H1 (cell line): ENCODE results near the gene GLDC. TPM values are rescaled to one million over a fixed set of nuclear protein-coding genes. Genes with fewer than 3 reads are reported as not detected.

Experiments
- CTCF ChIA-PET: fragments of 300-600 bp; sonication (Branson Sonifier 250); formaldehyde crosslinking; loops from one replicate; lab custom pipeline; 2021; ENCODE audit not compliant: partially characterized antibody; lab: Charles Lee
- POLR2A ChIA-PET: fragments of 300-600 bp; sonication (Branson Sonifier 250); formaldehyde crosslinking; loops from one replicate; lab custom pipeline; 2021; ENCODE audit warnings: inconsistent platforms; ENCODE audit not compliant: partially characterized antibody; lab: Charles Lee
- DNase-seq, 2 experiments: peaks; one replicate each; pipeline versions ENCODE4 v3.0.0 to v3.0.0-alpha.2; 2010 to 2022; ENCODE audit warnings: low spot score in 2 of 2, low read depth in 1 of 2, mixed read lengths in 1 of 2
- FAIRE-seq: peaks from 2 replicates; lab custom pipeline; 2011; peaks lifted over from hg19 to GRCh38; lab: Jason Lieb, UNC
- H2AFZ ChIP-seq: 2 replicates; pipeline ENCODE4 v1.8.1; 2012; ENCODE audit warnings: low read length, inconsistent platforms
- H2AK5ac ChIP-seq: 2 replicates; pipeline ENCODE4 v1.6.1; 2013; ENCODE audit warnings: low read depth, low read length
- H2BK120ac ChIP-seq: replicated peaks from 2 replicates; pipeline ENCODE3; 2013; ENCODE audit warnings: low read depth, low read length, inconsistent platforms
- H2BK12ac ChIP-seq: 2 replicates; pipeline ENCODE4 v1.6.1; 2013; ENCODE audit warnings: low read depth, low read length
- H2BK15ac ChIP-seq: 2 replicates; pipeline ENCODE4 v1.6.1; 2013; ENCODE audit warnings: low read length
- H2BK20ac ChIP-seq: 2 replicates; pipeline ENCODE4 v1.6.1; 2013; ENCODE audit warnings: low read length
- H2BK5ac ChIP-seq: 2 replicates; pipeline ENCODE4 v1.6.1; 2013; ENCODE audit warnings: low read depth, low read length
- H3K14ac ChIP-seq: 2 replicates; pipeline ENCODE4 v1.6.1; 2013; ENCODE audit warnings: inconsistent platforms; ENCODE audit not compliant: insufficient read length
- H3K18ac ChIP-seq: 2 replicates; pipeline ENCODE4 v1.6.1; 2013; ENCODE audit warnings: low read length; ENCODE audit errors: extremely low read depth
- H3K23ac ChIP-seq: 2 replicates; pipeline ENCODE4 v1.6.1; 2013; ENCODE audit warnings: inconsistent platforms; ENCODE audit not compliant: insufficient read length
- H3K23me2 ChIP-seq: 2 replicates; pipeline ENCODE4 v1.6.1; 2013; ENCODE audit warnings: low read depth, low read length
- H3K27ac ChIP-seq: 2 replicates; pipeline ENCODE4 v1.6.1; 2011; ENCODE audit warnings: low read depth, low read length, inconsistent platforms
- H3K27me3 ChIP-seq, 4 experiments: replicated peaks in 1 of 4; 1 replicate in 1 of 4; 2 replicates in 3 of 4; pipeline versions ENCODE4 v1.6.1 to v1.8.1; 2011 to 2013; ENCODE audit warnings: low read length in 3 of 4, mild to moderate bottlenecking in 3 of 4, inconsistent platforms in 2 of 4, mixed read lengths in 2 of 4, moderate library complexity in 1 of 4; ENCODE audit not compliant: control insufficient read depth in 3 of 4, insufficient read depth in 3 of 4; ENCODE audit errors: extremely low read depth in 1 of 4
- H3K36me3 ChIP-seq, 4 experiments: 2 replicates each; pipeline versions ENCODE4 v1.6.1 to v1.8.1; 2011 to 2013; ENCODE audit warnings: mild to moderate bottlenecking in 4 of 4, low read length in 3 of 4, moderate library complexity in 2 of 4, control low read depth in 1 of 4, inconsistent platforms in 1 of 4; ENCODE audit not compliant: insufficient read depth in 4 of 4, control insufficient read depth in 2 of 4
- H3K4ac ChIP-seq: replicated peaks from 2 replicates; pipeline ENCODE3; 2013; ENCODE audit warnings: low read length, low read depth, mixed read lengths, inconsistent platforms; ENCODE audit not compliant: insufficient read length
- H3K4me1 ChIP-seq, 4 experiments: replicated peaks in 1 of 4; 1 replicate in 1 of 4; 2 replicates in 3 of 4; pipeline versions ENCODE4 v1.6.1 to v1.8.1; 2011 to 2013; ENCODE audit warnings: low read length in 3 of 4, inconsistent platforms in 2 of 4, mixed read lengths in 1 of 4; ENCODE audit not compliant: insufficient read depth in 4 of 4, control insufficient read depth in 3 of 4
- H3K4me2 ChIP-seq, 2 experiments: 2 replicates each; pipeline versions ENCODE4 v1.6.1 to v1.8.1; 2011 to 2013; ENCODE audit warnings: low read depth in 2 of 2, low read length in 2 of 2, control low read depth in 1 of 2, inconsistent platforms in 1 of 2, mild to moderate bottlenecking in 1 of 2; ENCODE audit not compliant: insufficient read depth in 1 of 2
- H3K4me3 ChIP-seq, 4 experiments: fragments of 200-600, 300-600 bp in 1 of 4; sonication (generic), shearing (Covaris generic), sonication (Bioruptor Twin) in 1 of 4; 2 replicates each; pipeline versions ENCODE4 v1.5.1 to v1.8.1; 2011 to 2016; ENCODE audit warnings: low read length in 4 of 4, low read depth in 3 of 4, control low read depth in 2 of 4, inconsistent platforms in 2 of 4, mild to moderate bottlenecking in 2 of 4, mixed read lengths in 1 of 4, moderate library complexity in 1 of 4; ENCODE audit not compliant: insufficient read depth in 2 of 4; ENCODE audit errors: extremely low read depth in 1 of 4
- H3K56ac ChIP-seq: replicated peaks from 2 replicates; pipeline ENCODE3; 2013; ENCODE audit warnings: low read depth, mild to moderate bottlenecking, mixed read lengths, low read length, inconsistent platforms; ENCODE audit not compliant: insufficient read length
- H3K79me1 ChIP-seq: 2 replicates; pipeline ENCODE4 v1.6.1; 2013; ENCODE audit warnings: low read depth, low read length, control low read depth
- H3K79me2 ChIP-seq, 2 experiments: 2 replicates each; pipeline versions ENCODE4 v1.6.1 to v1.8.1; 2012 to 2013; ENCODE audit warnings: low read length in 2 of 2, mild to moderate bottlenecking in 2 of 2, inconsistent platforms in 1 of 2; ENCODE audit not compliant: insufficient read depth in 2 of 2, control insufficient read depth in 1 of 2
- H3K9ac ChIP-seq, 4 experiments: replicated peaks in 1 of 4; 1 replicate in 1 of 4; 2 replicates in 3 of 4; pipeline versions ENCODE4 v1.6.1 to v1.8.1; 2011 to 2013; ENCODE audit warnings: low read depth in 3 of 4, low read length in 3 of 4, control low read depth in 2 of 4, mild to moderate bottlenecking in 2 of 4, moderate library complexity in 2 of 4, inconsistent platforms in 1 of 4; ENCODE audit errors: extremely low read depth in 1 of 4
- H3K9me3 ChIP-seq, 2 experiments: 2 replicates each; pipeline versions ENCODE4 v1.6.1 to v1.8.1; 2012 to 2013; ENCODE audit warnings: mild to moderate bottlenecking in 2 of 2, moderate library complexity in 2 of 2, control low read depth in 1 of 2, inconsistent platforms in 1 of 2, low read depth in 1 of 2, low read length in 1 of 2, mixed read lengths in 1 of 2; ENCODE audit not compliant: insufficient read depth in 2 of 2
- H4K20me1 ChIP-seq, 2 experiments: replicated peaks in 1 of 2; 2 replicates each; pipeline versions ENCODE3 to v1.8.1; 2011 to 2013; ENCODE audit warnings: inconsistent platforms in 2 of 2, low read length in 2 of 2, mild to moderate bottlenecking in 1 of 2; ENCODE audit not compliant: insufficient read depth in 2 of 2, control insufficient read depth in 1 of 2
- H4K5ac ChIP-seq: 2 replicates; pipeline ENCODE4 v1.6.1; 2013; ENCODE audit warnings: low read length, low read depth, mixed read lengths, inconsistent platforms; ENCODE audit not compliant: insufficient read length
- H4K8ac ChIP-seq: 2 replicates; pipeline ENCODE4 v1.8.0; 2013; ENCODE audit warnings: mild to moderate bottlenecking, moderate library complexity, low read length, inconsistent platforms; ENCODE audit not compliant: insufficient read depth; ENCODE audit errors: extremely low read depth
- H4K91ac ChIP-seq: replicated peaks from 2 replicates; pipeline ENCODE3; 2013; ENCODE audit warnings: low read length, mixed read lengths, inconsistent platforms; ENCODE audit not compliant: insufficient read length
- ATF2 ChIP-seq: IDR thresholded peaks from 2 replicates; pipeline ENCODE4 v1.6.1; 2012; ENCODE audit warnings: low read length, inconsistent platforms
- CREB1 ChIP-seq: IDR thresholded peaks from 2 replicates; pipeline ENCODE4 v1.6.1; 2012; ENCODE audit warnings: inconsistent platforms
- CTBP2 ChIP-seq: IDR thresholded peaks from 2 replicates; pipeline ENCODE4 v1.7.0; 2011; ENCODE audit warnings: borderline replicate concordance, mild to moderate bottlenecking, moderate library complexity, mixed read lengths, low read length; ENCODE audit not compliant: insufficient read depth, insufficient read length
- GTF2F1 ChIP-seq: IDR thresholded peaks from 2 replicates; pipeline ENCODE4 v1.6.1; 2012; ENCODE audit warnings: low read depth, low read length, improper control_type of control experiment, borderline replicate concordance
- HDAC2 ChIP-seq, 2 experiments: fragments of 300-600 bp in 1 of 2; sonication (generic) in 1 of 2; IDR thresholded peaks; 2 replicates each; pipeline ENCODE4 v1.6.1; 2011 to 2012; ENCODE audit warnings: low read depth in 2 of 2, low read length in 2 of 2, mild to moderate bottlenecking in 2 of 2, moderate library complexity in 2 of 2, borderline replicate concordance in 1 of 2, inconsistent platforms in 1 of 2
- MAX ChIP-seq: IDR thresholded peaks from 2 replicates; pipeline ENCODE4 v1.6.1; 2012; ENCODE audit warnings: inconsistent platforms
- POLR2AphosphoS5 ChIP-seq: IDR thresholded peaks from 2 replicates; pipeline ENCODE4 v1.6.1; 2011; ENCODE audit warnings: low read depth, low read length
- SP4 ChIP-seq: IDR thresholded peaks from 2 replicates; pipeline ENCODE4 v1.6.1; 2012; ENCODE audit warnings: low read length, inconsistent platforms
- SRF ChIP-seq: IDR thresholded peaks from 2 replicates; pipeline ENCODE4 v1.6.1; 2011; ENCODE audit warnings: mild to moderate bottlenecking, low read depth, low read length, moderate library complexity
- TAF7 ChIP-seq: optimal IDR thresholded peaks from 2 replicates; pipeline ENCODE3; 2011; ENCODE audit warnings: low read depth, mild to moderate bottlenecking, inconsistent platforms, low read length, moderate library complexity, borderline replicate concordance
- TBP ChIP-seq: IDR thresholded peaks from 2 replicates; pipeline ENCODE4 v1.6.1; 2011; ENCODE audit warnings: low read depth, low read length, improper control_type of control experiment
- WGBS, 2 experiments: shearing (Covaris generic) in 1 of 2; methylation state at CpG; one replicate each; pipeline versions ENCODE4 v1.1.6 to v1.1.7; 2013 to 2015; ENCODE audit warnings: low lambda C conversion rate in 2 of 2, mixed read lengths in 2 of 2, inconsistent platforms in 1 of 2, low coverage in 1 of 2, missing lambda C conversion rate in 1 of 2; ENCODE audit not compliant: insufficient replicate concordance in 2 of 2, insufficient coverage in 1 of 2, insufficient read length in 1 of 2; ENCODE audit errors: extremely low coverage in 1 of 2, missing lambda C conversion rate in 1 of 2; 5-methylcytosine and 5-hydroxymethylcytosine counted together
- polyA plus RNA-seq, 7 experiments: library from polyadenylated mRNA; depleted of rRNA in 3 of 7; stranded (reverse) in 5 of 7; unstranded in 2 of 7; fragments of >200 nt in 5 of 7; fragments of 200-250 nt in 2 of 7; gene quantifications; 1 replicate in 5 of 7; 2 replicates in 1 of 7; 4 replicates in 1 of 7; pipeline versions ENCODE4 v1.2.1 to v1.2.3, GENCODE V29; 2011 to 2013; ENCODE audit warnings: missing spikeins in 2 of 7, mixed read lengths in 2 of 7
- total RNA-seq: library from RNA; stranded (reverse); fragmentation: NEBNext Ultra II Directional; extraction: Animal tissue kit (Norgen Biotek cat#: 25700); gene quantifications from 2 replicates; pipeline ENCODE4 v1.2.1, GENCODE V29; 2021

GLDC gene
- total and polyA plus RNA-seq, 2 of the 8 experiments (the other 6 are each of a cell fraction or from before 2014, with no cell fraction given) = 48.8 to 101 TPM

- H2BK15ac ChIP-seq = no peak overlapping the region
- H3K23ac ChIP-seq = no peak overlapping the region
- FAIRE-seq = no peak
- TF ChIP-seq TAF7 (no peak), ATF2 (no peak), CREB1 (no peak), TBP (no peak), HDAC2 (IDR thresholded peaks at IDR 0.05; ENCODE audit: borderline replicate concordance in 1 of 2, low read depth in 2 of 2, low read length in 2 of 2) (no peak), SP4 (no peak), GTF2F1 (no peak), CTBP2 (no peak), SRF (no peak), POLR2AphosphoS5 (no peak), MAX (no peak)
Measured at GRCh38 chr9:6605202-6605601, 40.3 kb downstream of the GLDC start.

More at GRCh38 chr9:6605202-6605601, 40.3 kb downstream of the GLDC start:
- Histone ChIP-seq H4K5ac (no peak overlapping the region), H4K20me1 (no peaks in the 10 kb centered on the region), H3K23me2 (no peaks in the 10 kb centered on the region), H3K4me2 (no peak overlapping the region), H3K4ac (no peak overlapping the region), H4K91ac (no peak overlapping the region), H2BK120ac (no peak overlapping the region), H2AFZ (no peak overlapping the region), H3K56ac (no peak overlapping the region), H3K79me1 (no peaks in the 10 kb centered on the region), H3K9ac (no peak overlapping the region), H3K4me1 (no peaks in the 10 kb centered on the region), H2BK12ac (no peak overlapping the region), H3K4me3 (no peak overlapping the region), H3K27me3 (no peaks in the 10 kb centered on the region), H3K9me3 (no peaks in the 10 kb centered on the region), H3K27ac (no peak overlapping the region), H4K8ac (no peak overlapping the region), H3K14ac (no peak overlapping the region), H2BK5ac (no peak overlapping the region), H3K18ac (no peak overlapping the region), H2BK20ac (no peak overlapping the region), H3K36me3 (peaks cover 13 to 43% (median 28%) of the 10 kb centered on the region in 4 experiments), H3K79me2 (no peaks in the 10 kb centered on the region), H2AK5ac (no peak overlapping the region)
- CTCF ChIA-PET = no interaction called here
- 98% methylated on average over 5 of the region's 5 CpGs; no CpG with 5 or more reads in 1 of the 2 experiments for WGBS, 2 experiments
- DNase-seq = no peak
- POLR2A ChIA-PET = no interaction called here
